GM13976 (cell line): ENCODE measurements around the gene RUNX2.

ENCODE experiments used
- DNase-seq: peaks from one replicate; pipeline ENCODE4 v3.0.0; 2012; ENCODE audit warnings: low spot score
- CTCF ChIP-seq: IDR thresholded peaks from 2 replicates; pipeline ENCODE4 v1.5.1; 2012; ENCODE audit warnings: borderline replicate concordance, mild to moderate bottlenecking; ENCODE audit not compliant: insufficient read depth; ENCODE audit errors: extremely low read depth, missing control alignments, control extremely low read depth
- in situ Hi-C: fragments of 300-500 bp; cut with MboI; formaldehyde crosslinking; loops from one replicate; pipeline ENCODE4 v1.12.0; 2022; ENCODE audit warnings: low sequenced_read_pairs, mixed read lengths, inconsistent platforms; ENCODE audit not compliant: unreplicated experiment

Gene RUNX2

DNA sequence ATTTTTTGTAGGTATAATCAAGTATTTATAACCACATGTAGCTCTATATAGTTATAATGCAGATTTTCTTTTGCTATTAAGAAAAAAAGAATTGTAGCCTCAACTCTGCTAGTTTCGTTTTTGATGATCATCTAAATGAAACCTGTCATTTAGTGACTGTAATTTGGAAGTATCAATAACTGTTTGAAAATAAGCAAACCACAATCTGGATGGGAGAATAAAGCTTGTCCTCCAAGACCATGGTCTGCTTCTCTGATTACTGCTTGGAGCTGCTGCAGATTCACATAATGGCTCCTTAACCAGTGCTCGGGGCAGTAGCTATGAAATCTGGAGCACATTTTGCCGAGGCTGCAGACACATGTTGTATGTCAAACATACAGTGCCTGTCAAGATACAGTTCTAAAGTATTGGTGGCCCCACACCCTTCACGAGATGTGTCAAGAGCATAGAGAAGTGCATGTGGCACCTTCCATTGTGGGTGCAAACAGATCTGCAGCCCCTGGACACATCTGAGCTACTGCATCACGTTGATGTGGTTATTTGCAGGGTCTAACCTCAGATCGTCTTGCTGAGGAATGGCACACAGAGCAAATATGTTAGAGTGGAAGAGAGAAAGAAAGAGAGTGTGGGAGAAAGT, 305.3 kb downstream of the RUNX2 start:
- no peak for DNase-seq
- no peak for TF ChIP-seq CTCF
- in situ Hi-C loops = no loop called here

- no peak for DNase-seq
- in situ Hi-C loops = no loop called here
- no peak for TF ChIP-seq CTCF
Observed at GRCh38 chr6:45634231-45634630, 306.1 kb downstream of the RUNX2 start.

DNA sequence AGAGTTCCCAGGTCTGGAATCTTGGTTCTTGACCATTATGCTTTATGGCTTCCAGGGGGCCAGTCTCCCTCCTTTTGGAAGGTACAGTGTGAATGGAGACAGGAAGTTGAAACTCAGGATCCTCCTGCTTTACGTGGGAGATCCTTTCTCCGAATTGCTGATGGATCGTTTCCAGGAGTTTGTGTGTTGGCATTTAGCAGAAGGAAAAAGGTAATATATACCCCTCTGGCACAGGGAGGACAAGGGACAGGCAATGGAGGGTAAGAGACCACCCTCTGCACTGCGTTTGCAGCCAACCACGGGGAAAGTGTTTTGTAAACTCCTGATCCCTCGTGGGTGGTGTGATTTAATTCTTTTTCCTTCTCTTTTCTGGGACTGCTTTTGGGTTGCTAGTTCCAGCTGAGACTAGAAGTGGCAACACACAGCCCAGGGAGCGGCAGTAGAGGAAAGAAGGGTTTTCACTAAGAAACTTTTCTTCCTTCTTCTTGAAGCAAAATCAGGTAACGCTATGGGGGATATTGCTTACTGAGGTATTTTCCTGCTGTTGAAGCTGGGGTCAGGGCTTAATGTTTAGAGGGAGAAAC, 307.2 kb downstream of the RUNX2 start:
- no peak for TF ChIP-seq CTCF
- DNase-seq = no peak
- in situ Hi-C loops = no loop called here

DNA sequence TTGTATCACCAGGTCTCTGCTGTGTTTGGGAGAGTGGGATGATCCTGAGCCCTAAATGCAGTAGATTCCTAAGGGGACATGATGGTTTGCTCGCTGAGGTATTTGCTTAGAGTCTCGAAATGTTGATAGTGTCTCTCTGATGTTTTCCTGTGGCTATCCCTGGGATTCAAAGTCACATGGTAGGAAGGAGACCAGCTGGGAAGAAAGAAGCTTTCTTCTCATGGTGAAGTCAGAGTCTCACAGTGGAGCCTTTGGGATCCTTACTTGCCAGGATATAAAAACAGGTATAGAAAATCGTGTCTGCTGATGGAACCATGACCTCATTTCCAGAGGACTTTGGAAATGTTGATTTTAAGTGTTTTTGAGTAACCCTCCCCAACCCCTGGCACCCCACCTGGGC, 308.9 kb downstream of the RUNX2 start:
- TF ChIP-seq CTCF = no peak
- no peak for DNase-seq
- in situ Hi-C loops = no loop called here

DNA sequence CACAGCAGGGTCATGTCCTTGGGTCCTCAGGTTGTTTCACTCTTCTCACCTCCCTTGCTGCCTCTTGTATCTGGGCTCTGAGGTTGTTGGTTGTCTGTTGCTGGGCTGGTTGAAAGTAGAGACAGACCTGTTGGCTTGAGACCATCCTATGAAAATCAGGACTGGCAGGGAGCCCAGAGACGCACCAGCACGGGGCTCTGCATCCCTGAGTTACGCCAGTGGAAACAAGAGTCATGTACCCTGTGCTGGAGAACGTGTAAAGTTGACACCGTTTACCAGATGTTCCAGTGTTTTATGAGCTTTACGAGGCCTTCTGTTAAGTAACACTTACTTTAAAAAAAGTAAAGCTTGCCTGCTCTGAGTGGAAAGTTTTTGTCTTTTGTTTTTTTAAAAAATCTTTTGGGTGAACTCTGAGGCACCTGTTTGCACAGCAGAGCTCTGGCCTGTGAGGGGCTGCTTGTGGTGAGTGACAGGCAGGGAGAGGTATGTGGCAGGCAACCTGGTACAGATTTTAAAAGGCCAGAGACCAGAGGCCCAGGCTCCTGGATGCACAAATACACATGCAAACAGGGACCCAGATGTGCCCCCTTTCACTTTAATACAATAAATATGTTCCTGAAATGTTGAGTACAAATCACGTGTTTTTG, 309.6 kb downstream of the RUNX2 start:
- no peak for DNase-seq
- TF ChIP-seq CTCF = no peak
- in situ Hi-C loops = no loop called here

DNA sequence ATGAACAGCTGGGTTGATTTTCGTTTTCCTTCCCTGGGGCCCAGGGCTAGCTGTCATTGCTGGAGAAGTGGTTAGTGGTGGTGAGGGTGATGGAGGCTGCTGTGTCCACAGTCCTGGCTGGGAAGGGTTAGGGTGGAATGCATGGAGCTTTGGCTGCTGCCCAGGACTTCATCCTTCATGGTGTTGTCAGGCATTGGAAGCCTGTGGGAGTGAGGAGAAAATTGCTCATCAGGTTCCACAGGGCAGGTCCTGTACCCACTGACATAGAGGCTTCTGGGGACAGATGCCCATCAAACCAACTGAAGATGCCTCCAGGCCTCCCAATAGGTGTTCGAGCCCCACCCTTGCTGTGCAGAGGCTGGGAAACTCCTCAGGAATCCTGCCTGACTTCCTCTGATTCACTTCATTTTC, 312.0 kb downstream of the RUNX2 start:
- TF ChIP-seq CTCF = no peak
- in situ Hi-C loops = no loop called here
- no peak for DNase-seq

DNA sequence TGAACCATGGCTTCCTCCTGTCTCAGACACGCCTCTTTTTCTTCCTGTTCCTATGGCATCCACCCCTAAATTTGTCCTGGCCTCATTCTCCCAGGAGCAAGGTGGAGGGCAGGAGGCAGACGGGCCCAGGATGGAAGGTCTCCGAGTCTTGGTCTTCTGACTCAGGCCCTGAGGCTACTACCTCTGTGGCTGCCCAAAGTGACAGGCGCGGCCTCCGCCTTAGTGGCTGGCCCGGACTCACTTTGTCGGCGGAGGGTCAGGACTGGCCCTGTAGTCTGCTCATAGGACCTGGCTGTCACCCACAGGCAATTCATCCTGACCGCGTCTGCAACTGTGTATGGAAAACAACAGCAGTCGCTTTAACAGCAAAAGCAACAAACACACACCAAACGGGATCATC, 312.7 kb downstream of the RUNX2 start:
- in situ Hi-C loops = no loop called here
- DNase-seq = no peak
- no peak for TF ChIP-seq CTCF
